GM19193 (cell line): ENCODE results near the gene KRR1.

ENCODE experiments used
- POLR2A ChIP-seq: IDR thresholded peaks from 4 replicates; pipeline ENCODE4 v1.6.1; 2011; ENCODE audit not compliant: insufficient read depth, insufficient read length; ENCODE audit errors: extremely low read depth

Gene KRR1

DNA sequence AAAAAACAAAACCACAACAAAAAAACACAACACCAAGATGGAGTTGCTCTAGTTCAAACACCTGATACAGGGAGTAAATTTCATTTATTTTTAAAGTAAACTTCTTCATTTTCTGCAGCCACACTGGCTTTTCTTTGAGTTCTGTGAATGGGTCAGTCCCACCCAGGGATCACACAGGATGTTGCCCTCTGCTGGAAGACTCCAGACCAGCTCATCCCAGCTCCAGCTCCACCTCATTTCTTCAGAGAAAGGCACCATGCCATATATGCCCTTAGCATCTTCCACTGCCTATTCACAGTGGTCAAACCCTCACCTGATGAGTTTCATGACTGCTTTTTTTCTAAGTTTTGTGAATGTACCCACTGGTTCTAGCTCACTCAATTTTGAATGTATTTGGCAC is 22.9 kb downstream of the KRR1 start:
- no peak for TF ChIP-seq POLR2A

DNA sequence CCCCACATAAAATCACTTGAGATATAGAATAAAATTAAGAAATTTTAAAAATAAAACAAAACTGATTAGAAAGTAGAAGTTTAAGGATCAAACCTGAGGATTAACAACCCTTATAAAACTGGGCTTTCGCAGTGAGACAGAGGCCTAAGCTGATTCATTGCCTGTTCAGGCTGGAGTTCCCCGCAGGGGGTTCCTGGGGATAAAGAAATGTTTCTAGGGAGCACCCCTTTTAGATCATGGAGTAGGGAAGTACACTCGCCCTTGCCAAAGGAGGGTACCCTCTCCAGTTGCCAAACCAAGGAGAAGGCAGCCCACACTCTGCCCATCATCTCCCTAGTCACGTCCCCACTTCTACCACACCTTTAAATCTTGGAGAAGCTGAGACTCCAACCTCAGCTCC is 24.1 kb downstream of the KRR1 start:
- no peak for TF ChIP-seq POLR2A

GRCh38 chr12:75483431-75483830 is 28.0 kb downstream of the KRR1 start:
- no peak for TF ChIP-seq POLR2A

GRCh38 chr12:75482646-75483045 is 28.8 kb downstream of the KRR1 start:
- no peak for TF ChIP-seq POLR2A

DNA sequence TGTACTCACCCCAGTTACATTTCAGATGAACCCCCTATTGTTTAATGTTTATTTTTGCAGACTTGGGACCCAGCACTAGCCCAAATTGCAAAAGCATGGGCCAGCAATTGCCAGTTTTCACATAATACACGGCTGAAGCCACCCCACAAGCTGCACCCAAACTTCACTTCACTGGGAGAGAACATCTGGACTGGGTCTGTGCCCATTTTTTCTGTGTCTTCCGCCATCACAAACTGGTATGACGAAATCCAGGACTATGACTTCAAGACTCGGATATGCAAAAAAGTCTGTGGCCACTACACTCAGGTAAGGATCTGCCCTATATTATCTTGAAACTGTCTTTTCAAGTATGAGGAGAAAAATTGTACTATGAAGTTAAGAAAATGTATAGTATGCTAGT is 29.6 kb downstream of the KRR1 start:
- TF ChIP-seq POLR2A: no peak

DNA sequence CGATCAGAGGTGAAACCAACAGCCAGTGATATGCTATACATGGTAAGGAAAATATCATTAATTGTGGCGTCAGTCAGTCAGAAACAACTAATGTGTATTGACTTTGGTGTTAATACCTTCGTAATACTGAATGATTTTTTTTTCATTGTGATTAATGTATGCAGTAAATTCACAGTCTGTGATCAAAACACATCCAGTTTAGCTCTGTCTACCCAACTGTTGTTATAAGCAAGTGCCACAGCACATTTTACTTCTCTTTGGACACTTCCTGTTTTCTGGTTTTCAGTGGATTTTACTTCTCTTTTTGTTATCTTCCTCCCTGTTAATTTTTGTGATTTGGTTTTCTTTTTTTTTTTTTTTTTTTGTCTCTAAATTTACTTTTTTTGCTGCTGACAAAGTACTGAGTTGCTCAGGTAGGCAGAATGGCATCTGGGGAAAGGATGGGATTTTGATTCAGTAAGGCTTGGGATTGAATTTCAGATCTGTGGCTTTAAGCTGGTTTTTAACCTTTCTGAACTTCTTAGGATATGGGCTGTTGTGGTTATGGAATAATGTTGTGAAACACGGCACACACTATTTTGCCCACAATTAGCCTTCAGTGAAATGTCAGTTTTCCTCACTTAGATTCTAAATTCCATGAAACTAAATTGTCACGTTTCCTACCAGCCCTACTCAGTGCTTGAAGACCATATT is 30.2 kb downstream of the KRR1 start:
- no peak for TF ChIP-seq POLR2A

- TF ChIP-seq POLR2A: peak; percentile 90
Observed at GRCh38 chr12:75480469-75480949, 30.9 kb downstream of the KRR1 start, which contains the start of gene GLIPR1. GLIPR1 (plus strand) TSS chr12:75480755; CDS start chr12:75480881, 126 bp downstream.

- no peak for TF ChIP-seq POLR2A
Observed at GRCh38 chr12:75479963-75480461, 31.4 kb downstream of the KRR1 start.

GRCh38 chr12:75478116-75478794 is 33.2 kb downstream of the KRR1 start:
- no peak for TF ChIP-seq POLR2A

DNA sequence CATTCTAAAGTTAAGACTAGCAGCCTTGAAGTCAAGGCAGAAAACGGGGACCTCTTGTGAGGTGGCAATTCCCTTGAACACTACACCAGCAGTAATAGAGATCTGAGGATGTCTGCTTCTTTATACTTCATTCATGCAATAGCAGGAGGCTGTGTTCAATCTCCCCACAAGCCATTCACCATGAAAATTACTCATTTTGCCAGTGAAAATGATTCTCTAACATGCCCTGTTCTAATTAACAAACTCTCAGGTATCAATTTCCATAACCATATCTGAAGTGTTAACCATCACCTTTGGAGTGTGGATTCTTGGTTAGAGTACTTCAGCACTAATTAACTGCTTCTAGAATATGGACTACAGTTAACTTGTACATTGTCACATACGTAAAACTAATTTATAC is 34.3 kb downstream of the KRR1 start:
- no peak for TF ChIP-seq POLR2A

- no peak for TF ChIP-seq POLR2A
Observed at GRCh38 chr12:75476071-75476470, 35.3 kb downstream of the KRR1 start.

DNA sequence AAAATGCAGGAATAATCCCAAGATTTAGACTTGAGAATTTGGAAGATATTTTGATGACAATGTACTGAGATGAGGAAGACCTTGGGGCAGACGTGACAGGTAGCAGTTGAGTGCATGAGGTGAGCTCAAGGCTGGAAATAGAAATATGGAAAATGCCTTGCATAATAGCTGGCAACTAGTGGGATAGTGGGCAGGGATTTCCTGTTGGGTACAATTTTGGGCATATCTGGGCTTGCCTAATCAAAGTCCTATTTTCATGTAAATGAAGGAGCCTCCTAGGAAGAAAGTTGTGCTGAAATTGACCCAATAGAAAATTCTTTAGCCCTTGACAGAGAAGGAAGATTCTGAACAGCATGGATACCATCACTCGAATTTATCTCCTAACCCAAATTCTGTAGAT is 37.3 kb downstream of the KRR1 start:
- no peak for TF ChIP-seq POLR2A

DNA sequence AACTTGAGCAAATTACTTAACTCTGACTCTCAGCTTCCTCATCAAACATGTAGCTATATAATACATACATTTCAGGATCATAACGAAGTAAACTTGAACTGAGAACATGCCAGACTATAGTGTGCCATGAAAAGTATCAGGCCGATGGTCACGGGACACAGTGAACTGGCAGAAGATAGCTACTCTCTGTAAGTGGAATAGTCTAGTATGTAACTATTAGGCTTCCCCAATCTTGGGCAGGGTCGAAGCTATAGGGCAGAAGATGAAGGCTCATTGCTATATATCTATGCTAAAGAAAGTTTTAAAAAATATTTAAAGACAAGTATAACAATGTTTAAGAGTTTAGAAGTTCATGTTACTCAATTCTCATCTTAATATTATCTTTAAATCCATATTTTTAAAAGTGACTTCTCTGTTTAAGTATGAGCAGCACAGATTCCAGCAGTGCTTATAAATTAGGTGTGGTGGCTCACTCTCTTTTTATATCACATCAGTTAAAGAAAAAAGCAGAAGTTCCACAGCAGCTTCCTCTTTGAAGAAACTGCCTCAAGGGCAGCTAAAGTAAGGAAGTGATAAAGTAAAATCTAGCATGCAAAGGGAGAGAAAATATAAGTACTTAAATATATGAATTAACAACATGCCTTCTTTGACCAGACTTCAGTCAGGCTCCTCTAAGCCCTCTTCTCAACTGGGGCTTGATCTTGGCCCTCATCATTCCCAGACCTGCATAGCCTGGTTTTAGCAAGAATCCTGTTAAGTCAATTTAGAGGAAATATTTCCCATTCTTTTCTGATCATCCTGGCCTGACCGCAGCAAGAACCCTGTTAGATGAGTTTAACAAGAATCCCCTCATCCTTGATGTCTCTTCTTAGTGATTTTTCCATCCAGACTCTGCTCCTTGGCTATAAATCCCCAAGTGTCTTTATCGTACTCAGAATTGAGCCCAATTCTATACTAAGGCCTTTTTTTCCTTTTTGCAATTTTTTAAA is 39.2 kb downstream of the KRR1 start:
- TF ChIP-seq POLR2A: no peak

DNA sequence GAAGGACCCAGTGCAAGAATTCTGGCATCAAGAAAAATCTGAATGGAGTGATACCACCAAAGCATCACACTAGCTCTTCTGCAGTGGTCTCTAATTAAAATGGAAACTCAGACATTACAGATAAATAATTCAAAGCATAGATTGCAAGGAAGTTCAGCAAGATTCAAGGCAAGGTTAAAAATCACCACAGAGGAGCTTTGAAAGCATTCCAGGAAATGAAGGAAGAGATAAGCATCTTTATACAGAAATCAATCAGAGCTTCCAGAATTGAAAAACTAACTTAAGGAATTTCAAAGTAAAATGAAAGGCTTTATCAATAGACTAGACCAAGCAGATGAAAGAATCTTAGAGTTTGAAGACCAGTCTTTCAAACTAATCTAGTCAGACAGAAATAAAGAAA is 51.2 kb downstream of the KRR1 start:
- no peak for TF ChIP-seq POLR2A

GRCh38 chr12:75459755-75460154 is 51.7 kb downstream of the KRR1 start:
- no peak for TF ChIP-seq POLR2A
